GM12878 (cell line): Measurements from ENCODE around the gene FOXP1. TPM values are rescaled to one million over a fixed set of nuclear protein-coding genes. Genes with fewer than 3 reads are reported as not detected.

Experiments used
- ATAC-seq: fragments of 200-7000 bp; cut with Tn5 transposase; 3 replicates; pipeline ENCODE4 v1.9.1; 2020; ENCODE audit warnings: mild to moderate bottlenecking, moderate library complexity
- BruUV-seq: library from RNA; stranded (reverse); fragments of 400-500 nt; replicated peaks from 2 replicates; lab custom pipeline; 2021; lab: Mats Ljungman, UMichigan
- CTCF ChIA-PET: fragments of 300-600 bp; sonication (Branson Sonifier 250); formaldehyde crosslinking; extraction: SDS; loops from one replicate; lab custom pipeline; 2021; ENCODE audit warnings: inconsistent platforms; lab: Yijun Ruan, JAX
- POLR2A ChIA-PET: fragments of 350-600 bp; formaldehyde crosslinking; extraction: SDS; loops from one replicate; lab custom pipeline; 2021; ENCODE audit warnings: inconsistent platforms; lab: Charles Lee
- RAD21 ChIA-PET: fragments of 300-600 bp; sonication (Branson Sonifier 250); formaldehyde crosslinking; loops from one replicate; lab custom pipeline; 2023; ENCODE audit warnings: antibody characterized with exemption; ENCODE audit not compliant: unreplicated experiment; lab: Charles Lee
- SMC1A ChIA-PET: fragments of 300-600 bp; sonication (Branson Sonifier 250); formaldehyde crosslinking; loops from one replicate; lab custom pipeline; 2023; ENCODE audit not compliant: unreplicated experiment, uncharacterized antibody; lab: Charles Lee
- DNase-seq: peaks from one replicate; pipeline ENCODE4 v3.0.0-alpha.2; 2011; ENCODE audit warnings: low read depth, low spot score
- FAIRE-seq: peaks from 3 replicates; lab custom pipeline; 2011; peaks lifted over from hg19 to GRCh38; lab: Jason Lieb, UNC
- H2AFZ ChIP-seq: 2 replicates; pipeline ENCODE4 v1.6.0; 2011; ENCODE audit warnings: low read depth, low read length, control low read depth; ENCODE audit not compliant: control insufficient read depth
- H3K27ac ChIP-seq: 2 replicates; pipeline ENCODE4 v1.5.1; 2011; ENCODE audit warnings: control low read depth; ENCODE audit not compliant: control insufficient read depth, insufficient read depth
- H3K27me3 ChIP-seq, 2 experiments: replicated peaks in 1 of 2; 2 replicates each; pipeline versions ENCODE4 v1.6.0 to v1.6.1; 2011; ENCODE audit warnings: low read length in 1 of 2; ENCODE audit not compliant: control insufficient read depth in 2 of 2, insufficient read depth in 2 of 2
- H3K36me3 ChIP-seq, 2 experiments: 2 replicates each; pipeline ENCODE4 v1.5.1; 2011; ENCODE audit warnings: low read length in 1 of 2; ENCODE audit not compliant: control insufficient read depth in 2 of 2, insufficient read depth in 2 of 2
- H3K4me1 ChIP-seq: 2 replicates; pipeline ENCODE4 v1.6.1; 2011; ENCODE audit warnings: mild to moderate bottlenecking, low read length, moderate library complexity, mixed read lengths; ENCODE audit not compliant: control insufficient read depth, insufficient read depth
- H3K4me2 ChIP-seq: 2 replicates; pipeline ENCODE4 v1.6.0; 2011; ENCODE audit warnings: control low read depth; ENCODE audit not compliant: control insufficient read depth, insufficient read depth
- H3K4me3 ChIP-seq: fragments of 200-600 bp; sonication (generic); 2 replicates; pipeline ENCODE4 v1.5.1; 2016
- H3K79me2 ChIP-seq: 2 replicates; pipeline ENCODE4 v1.6.0; 2011; ENCODE audit warnings: low read length; ENCODE audit not compliant: control insufficient read depth, insufficient read depth
- H3K9ac ChIP-seq: 2 replicates; pipeline ENCODE4 v1.8.0; 2011; ENCODE audit warnings: low read length, control low read depth, mixed read lengths; ENCODE audit not compliant: control insufficient read depth, insufficient read depth
- H3K9me3 ChIP-seq: replicated peaks from 3 replicates; pipeline ENCODE4 v1.5.1; 2011; ENCODE audit warnings: mild to moderate bottlenecking, low read length; ENCODE audit not compliant: control insufficient read depth, insufficient read depth
- H4K20me1 ChIP-seq: 2 replicates; pipeline ENCODE4 v1.6.0; 2011; ENCODE audit not compliant: control insufficient read depth, insufficient read depth
- BHLHE40 ChIP-seq, 2 experiments: fragments of 450-650 bp in 1 of 2; IDR thresholded peaks; 2 replicates each; pipeline ENCODE4 v1.6.1; 2011 to 2017; ENCODE audit warnings: low read depth in 2 of 2, borderline replicate concordance in 1 of 2, improper control_type of control experiment in 1 of 2, low read length in 1 of 2, mild to moderate bottlenecking in 1 of 2
- CREM ChIP-seq: IDR thresholded peaks from 2 replicates; pipeline ENCODE4 v1.6.1; 2014; ENCODE audit warnings: antibody characterized with exemption, low read depth
- JUNB ChIP-seq: IDR thresholded peaks from 2 replicates; pipeline ENCODE4 v1.6.1; 2016; ENCODE audit warnings: antibody characterized with exemption, mild to moderate bottlenecking
- LARP7 ChIP-seq: fragments of 450-650 bp; IDR thresholded peaks from 2 replicates; pipeline ENCODE4 v1.6.1; 2017; ENCODE audit warnings: mild to moderate bottlenecking
- RELA ChIP-seq: fragments of 450-650 bp; IDR thresholded peaks from 2 replicates; pipeline ENCODE4 v1.8.0; 2014; ENCODE audit warnings: borderline replicate concordance; ENCODE audit not compliant: partially characterized antibody
- WRNIP1 ChIP-seq: IDR thresholded peaks from 2 replicates; pipeline ENCODE4 v1.6.1; 2011; ENCODE audit warnings: low read depth, low read length, improper control_type of control experiment, borderline replicate concordance
- ZNF384 ChIP-seq: IDR thresholded peaks from 2 replicates; pipeline ENCODE4 v1.6.1; 2012; ENCODE audit warnings: low read depth, mild to moderate bottlenecking, low read length, improper control_type of control experiment, borderline replicate concordance
- WGBS: methylation state at CpG from one replicate; pipeline ENCODE4 v1.1.6; 2016; ENCODE audit warnings: low lambda C conversion rate; ENCODE audit not compliant: insufficient replicate concordance, insufficient coverage; ENCODE audit errors: missing lambda C conversion rate; 5-methylcytosine and 5-hydroxymethylcytosine counted together
- in situ Hi-C: fragments of 300-500 bp; cut with MboI; formaldehyde crosslinking; loops from 9 replicates; pipeline ENCODE4 v1.14.3; 2018; ENCODE audit warnings: mixed read lengths
- intact Hi-C: fragments of 100-400 bp; cut with micrococcal nuclease; formaldehyde crosslinking; loops from one replicate; pipeline ENCODE4 v1.14.2; 2022; ENCODE audit not compliant: unreplicated experiment
- polyA plus RNA-seq, 11 experiments: library from polyadenylated mRNA; depleted of rRNA in 4 of 11; unstranded in 6 of 11; stranded (reverse) in 5 of 11; fragments of >200 nt; fragmentation: Nextera tagmentation in 4 of 11; fragmentation: Illumina TruSeq in 1 of 11; extraction: Ambion mirVana in 4 of 11; extraction: Trizol in 1 of 11; gene quantifications; 1 replicate in 1 of 11; 2 replicates in 10 of 11; pipeline versions ENCODE4 v1.2.1 to v1.2.3, GENCODE V29; 2011 to 2016; ENCODE audit warnings: inconsistent platforms in 2 of 11, missing spikeins in 2 of 11, low read depth in 1 of 11
- total RNA-seq, 4 experiments: library from RNA; depleted of rRNA in 3 of 4; stranded (reverse); fragments of >200 nt in 3 of 4; fragmentation: Illumina TruSeq in 1 of 4; extraction: Trizol in 1 of 4; gene quantifications; 2 replicates each; pipeline versions ENCODE4 v1.2.1 to v1.2.3, GENCODE V29; 2013 to 2021

The FOXP1 gene
- total and polyA plus RNA-seq, 10 of the 15 experiments (the other 5 are each of a cell fraction or from before 2014, with no cell fraction given), result 0.05 to 1.6 (median 0.20) TPM; not detected in 1

GRCh38 chr3:71398157-71398836 lies 185.2 kb downstream of the FOXP1 start:
- Histone ChIP-seq H3K4me3 (no peak overlapping the region), H3K4me1 (peaks cover 6% of the 10 kb centered on the region), H3K9ac (no peak overlapping the region), H3K79me2 (no peaks in the 10 kb centered on the region), H3K36me3 (no peaks in the 10 kb centered on the region), H2AFZ (no peak overlapping the region), H3K27me3 (peaks cover 0 to 4% of the 10 kb centered on the region in 2 experiments; a peak in 2 of 4 replicates), H4K20me1 (no peaks in the 10 kb centered on the region), H3K9me3 (no peaks in the 10 kb centered on the region), H3K27ac (no peak overlapping the region), H3K4me2 (no peak overlapping the region)
- WGBS, result under 1% methylated on average over 4 of the region's 4 CpGs
- ChIA-PET SMC1A (interaction anchor here (1.0 to 2.3 kb wide), 9 partner anchors 11 to 236 kb away, joined by 3 to 6 read pairs (median 3); no protein-coding TSS in a partner anchor), CTCF (interaction anchor here (1.0 to 2.9 kb wide), 10 partner anchors 12 to 392 kb away, joined by 3 to 11 read pairs (median 4); no protein-coding TSS in a partner anchor), POLR2A (no interaction called here), RAD21 (interaction anchor here (0.8 to 1.9 kb wide), 2 partner anchors 10 to 32 kb away, joined by 3 to 7 read pairs; no protein-coding TSS in a partner anchor)
- BruUV-seq, result no TSS peak
- TF ChIP-seq BHLHE40 (IDR thresholded peaks at IDR 0.05; ENCODE audit: borderline replicate concordance in 1 of 2, low read depth in 2 of 2, low read length in 1 of 2), result no peak
- no peak for TF ChIP-seq LARP7
- no peak for TF ChIP-seq JUNB
- TF ChIP-seq RELA, result no peak
- no peak for TF ChIP-seq WRNIP1
- no peak for TF ChIP-seq CREM
- TF ChIP-seq ZNF384, result peak; percentile 43; the same call in 1 of the 2 replicates
- ATAC-seq, result peak; percentile 55
- intact Hi-C loops (no loop called here), in situ Hi-C loops (loop anchor here (10.0 kb wide), 1 partner anchor 313 kb away; no protein-coding TSS in a partner anchor)
- no peak for DNase-seq
- no peak for FAIRE-seq
